ENCODE data around the gene TSHZ2. TPM values are rescaled to one million over a fixed set of nuclear protein-coding genes. Genes with fewer than 3 reads are reported as not detected.

Gene TSHZ2
- total RNA-seq, 1 experiment from 2014 or later, result 0.20 TPM

- Mint-ChIP-seq H3K4me1 (peaks cover 17% of the 10 kb centered on the region), H3K36me3 (no peaks in the 10 kb centered on the region), H3K4me3 (no peak overlapping the region), H3K27me3 (ENCODE audit: low read depth) (no peaks in the 10 kb centered on the region), H3K27ac (no peak overlapping the region), H3K9me3 (0 out of 2 replicates have a peak, but pooled peaks cover 5% of the 10 kb centered on the region)
- ATAC-seq (no peak), DNase-seq (ENCODE audit: low spot score) (no peak)
- TF ChIP-seq USF2 (CRISPR knock-in tag; IDR thresholded peaks at IDR 0.05), result no peak
- TF ChIP-seq GRHL2 (CRISPR knock-in tag; IDR thresholded peaks at IDR 0.05; ENCODE audit: insufficient replicate concordance, severe bottlenecking), result no peak
- TF ChIP-seq KAT7 (CRISPR knock-in tag; IDR thresholded peaks at IDR 0.05; ENCODE audit: borderline replicate concordance), result no peak
- TF ChIP-seq ZBTB43 (CRISPR knock-in tag; IDR thresholded peaks at IDR 0.05), result no peak
- TF ChIP-seq GABPB1 (CRISPR knock-in tag; IDR thresholded peaks at IDR 0.05), result peak; percentile 92
- TF ChIP-seq PREB (CRISPR knock-in tag; IDR thresholded peaks at IDR 0.05; ENCODE audit: borderline replicate concordance), result no peak
- TF ChIP-seq ATF6 (CRISPR knock-in tag; IDR thresholded peaks at IDR 0.05), result no peak
- TF ChIP-seq ZNF671 (CRISPR knock-in tag; IDR thresholded peaks at IDR 0.05), result no peak
- POLR2A ChIA-PET, result no interaction called here
- CTCF ChIA-PET, result no interaction called here
Observed at GRCh38 chr20:53081916-53082863, 110.0 kb downstream of the TSHZ2 start.

GRCh38 chr20:53083411-53083810 is 111.3 kb downstream of the TSHZ2 start:
- no peak for DNase-seq (ENCODE audit: low spot score)
- H3K4me1 Mint-ChIP-seq, result peaks cover 17% of the 10 kb centered on the region

GRCh38 chr20:53084408-53084997 is 112.3 kb downstream of the TSHZ2 start:
- DNase-seq (ENCODE audit: low spot score) (no peak), ATAC-seq (no peak)
- Mint-ChIP-seq H3K27ac (no peak overlapping the region), H3K9me3 (0 out of 2 replicates have a peak, but pooled peaks cover 5% of the 10 kb centered on the region), H3K4me1 (peaks cover 17% of the 10 kb centered on the region), H3K4me3 (no peak overlapping the region), H3K36me3 (no peaks in the 10 kb centered on the region), H3K27me3 (ENCODE audit: low read depth) (no peaks in the 10 kb centered on the region)
- ChIA-PET POLR2A (no interaction called here), CTCF (no interaction called here)
- TF ChIP-seq GRHL2 (CRISPR knock-in tag; IDR thresholded peaks at IDR 0.05; ENCODE audit: insufficient replicate concordance, severe bottlenecking) (no peak), ZNF416 (CRISPR knock-in tag; IDR thresholded peaks at IDR 0.05) (no peak), CREM (CRISPR knock-in tag; IDR thresholded peaks at IDR 0.05) (no peak), MYBL2 (CRISPR knock-in tag; IDR thresholded peaks at IDR 0.05) (no peak), MLX (CRISPR knock-in tag; IDR thresholded peaks at IDR 0.05) (no peak), ZNF532 (CRISPR knock-in tag; IDR thresholded peaks at IDR 0.05; ENCODE audit: borderline replicate concordance) (no peak)

More at GRCh38 chr20:53083411-53083810, 111.3 kb downstream of the TSHZ2 start:
- Mint-ChIP-seq H3K4me3 (no peak overlapping the region), H3K27me3 (ENCODE audit: low read depth) (no peaks in the 10 kb centered on the region), H3K27ac (no peak overlapping the region), H3K36me3 (no peaks in the 10 kb centered on the region), H3K9me3 (0 out of 2 replicates have a peak, but pooled peaks cover 5% of the 10 kb centered on the region)
- TF ChIP-seq E2F5 (CRISPR knock-in tag; IDR thresholded peaks at IDR 0.05), result no peak
- TF ChIP-seq ZNF232 (CRISPR knock-in tag; IDR thresholded peaks at IDR 0.05), result no peak
- no peak for TF ChIP-seq EMX1 (CRISPR knock-in tag; IDR thresholded peaks at IDR 0.05)
- no peak for TF ChIP-seq FOXJ3 (CRISPR knock-in tag; IDR thresholded peaks at IDR 0.05; ENCODE audit: borderline replicate concordance)
- TF ChIP-seq TP53 (CRISPR knock-in tag; IDR thresholded peaks at IDR 0.05), result no peak
- POLR2A ChIA-PET, result no interaction called here
- no peak for ATAC-seq
- CTCF ChIA-PET, result no interaction called here

Measured in WTC11 (cell line).